ENCODE data around the gene PABPN1L. TPM values are rescaled to one million over a fixed set of nuclear protein-coding genes. Genes with fewer than 3 reads are reported as not detected.

The PABPN1L gene, protein sequence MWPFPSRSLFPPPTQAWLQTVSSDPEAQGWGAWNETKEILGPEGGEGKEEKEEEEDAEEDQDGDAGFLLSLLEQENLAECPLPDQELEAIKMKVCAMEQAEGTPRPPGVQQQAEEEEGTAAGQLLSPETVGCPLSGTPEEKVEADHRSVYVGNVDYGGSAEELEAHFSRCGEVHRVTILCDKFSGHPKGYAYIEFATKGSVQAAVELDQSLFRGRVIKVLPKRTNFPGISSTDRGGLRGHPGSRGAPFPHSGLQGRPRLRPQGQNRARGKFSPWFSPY
- total RNA-seq (2022) (not detected in 2 replicates), Bru-seq, nascent RNA (not detected), BruChase-seq, experiment 1, labeled RNA remaining after a 6-hour chase (not detected), BruChase-seq, experiment 2, labeled RNA remaining after a 2-hour chase (not detected)
- long read RNA-seq = 0 reads

DNA sequence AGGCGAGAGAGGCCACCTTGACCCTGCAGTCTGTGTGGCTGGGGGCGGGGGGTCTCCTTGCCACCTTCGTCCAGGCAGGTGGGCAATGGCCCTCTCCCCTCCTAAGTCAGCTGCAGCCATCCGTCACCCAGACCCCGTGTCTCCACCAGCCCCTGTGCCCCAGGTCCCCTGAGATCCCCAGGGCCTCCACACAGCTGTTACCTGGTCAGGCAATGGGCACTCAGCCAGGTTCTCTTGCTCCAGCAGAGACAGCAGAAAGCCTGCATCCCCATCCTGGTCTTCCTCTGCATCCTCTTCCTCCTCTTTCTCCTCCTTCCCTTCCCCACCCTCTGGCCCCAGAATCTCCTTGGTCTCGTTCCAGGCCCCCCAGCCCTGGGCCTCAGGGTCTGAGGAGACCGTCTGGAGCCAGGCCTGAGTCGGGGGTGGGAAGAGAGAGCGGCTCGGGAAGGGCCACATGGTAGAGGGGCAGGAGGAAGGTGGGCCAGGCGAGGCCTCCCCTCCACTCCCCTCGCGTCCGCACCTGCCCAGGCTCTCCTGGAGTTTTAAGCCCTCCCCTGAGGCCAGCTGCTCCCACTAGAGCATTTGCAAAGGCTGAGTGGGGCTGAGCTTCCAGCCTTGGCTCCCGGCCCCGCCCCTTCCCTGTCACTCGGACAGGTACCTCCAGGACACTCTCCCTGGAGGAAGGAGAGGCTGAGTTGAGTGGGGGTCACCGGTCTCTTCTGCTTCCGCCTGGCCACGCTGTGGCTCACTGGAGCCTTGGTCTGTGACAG, at the start of gene PABPN1L:
Gene PABPN1L (minus strand): TSS at position 510 of the 770 bp plus-strand sequence. CDS start 54 bp downstream, at position 456.
- CTCF ChIA-PET = no interaction called here
- no peak within 1 kb of the TSS for H3K27ac Mint-ChIP-seq (ENCODE audit: unreplicated experiment)
- TF ChIP-seq, protein P1, sequence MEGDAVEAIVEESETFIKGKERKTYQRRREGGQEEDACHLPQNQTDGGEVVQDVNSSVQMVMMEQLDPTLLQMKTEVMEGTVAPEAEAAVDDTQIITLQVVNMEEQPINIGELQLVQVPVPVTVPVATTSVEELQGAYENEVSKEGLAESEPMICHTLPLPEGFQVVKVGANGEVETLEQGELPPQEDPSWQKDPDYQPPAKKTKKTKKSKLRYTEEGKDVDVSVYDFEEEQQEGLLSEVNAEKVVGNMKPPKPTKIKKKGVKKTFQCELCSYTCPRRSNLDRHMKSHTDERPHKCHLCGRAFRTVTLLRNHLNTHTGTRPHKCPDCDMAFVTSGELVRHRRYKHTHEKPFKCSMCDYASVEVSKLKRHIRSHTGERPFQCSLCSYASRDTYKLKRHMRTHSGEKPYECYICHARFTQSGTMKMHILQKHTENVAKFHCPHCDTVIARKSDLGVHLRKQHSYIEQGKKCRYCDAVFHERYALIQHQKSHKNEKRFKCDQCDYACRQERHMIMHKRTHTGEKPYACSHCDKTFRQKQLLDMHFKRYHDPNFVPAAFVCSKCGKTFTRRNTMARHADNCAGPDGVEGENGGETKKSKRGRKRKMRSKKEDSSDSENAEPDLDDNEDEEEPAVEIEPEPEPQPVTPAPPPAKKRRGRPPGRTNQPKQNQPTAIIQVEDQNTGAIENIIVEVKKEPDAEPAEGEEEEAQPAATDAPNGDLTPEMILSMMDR (IDR thresholded peaks at IDR 0.05; ENCODE audit: unreplicated experiment) = no peak
- intact Hi-C loops (cut with micrococcal nuclease; ENCODE audit: unreplicated experiment) = no loop called here
- DNase-seq = no peak
- H3K36me3 Mint-ChIP-seq (ENCODE audit: insufficient read depth, unreplicated experiment) = peaks cover 9% of the 10 kb centered on the region
- H3K27me3 Mint-ChIP-seq (ENCODE audit: unreplicated experiment) = peaks cover 58% of the 10 kb centered on the region
- no TSS peak for BruUV-seq (replicated peaks)
- H3K4me1 Mint-ChIP-seq (ENCODE audit: low read depth, unreplicated experiment) = no peaks in the 10 kb centered on the region
- H3K4me3 Mint-ChIP-seq (ENCODE audit: low read depth, unreplicated experiment) = no peak within 1 kb of the TSS
- H3K9me3 Mint-ChIP-seq (ENCODE audit: low read depth, unreplicated experiment) = no peaks in the 10 kb centered on the region

DNA sequence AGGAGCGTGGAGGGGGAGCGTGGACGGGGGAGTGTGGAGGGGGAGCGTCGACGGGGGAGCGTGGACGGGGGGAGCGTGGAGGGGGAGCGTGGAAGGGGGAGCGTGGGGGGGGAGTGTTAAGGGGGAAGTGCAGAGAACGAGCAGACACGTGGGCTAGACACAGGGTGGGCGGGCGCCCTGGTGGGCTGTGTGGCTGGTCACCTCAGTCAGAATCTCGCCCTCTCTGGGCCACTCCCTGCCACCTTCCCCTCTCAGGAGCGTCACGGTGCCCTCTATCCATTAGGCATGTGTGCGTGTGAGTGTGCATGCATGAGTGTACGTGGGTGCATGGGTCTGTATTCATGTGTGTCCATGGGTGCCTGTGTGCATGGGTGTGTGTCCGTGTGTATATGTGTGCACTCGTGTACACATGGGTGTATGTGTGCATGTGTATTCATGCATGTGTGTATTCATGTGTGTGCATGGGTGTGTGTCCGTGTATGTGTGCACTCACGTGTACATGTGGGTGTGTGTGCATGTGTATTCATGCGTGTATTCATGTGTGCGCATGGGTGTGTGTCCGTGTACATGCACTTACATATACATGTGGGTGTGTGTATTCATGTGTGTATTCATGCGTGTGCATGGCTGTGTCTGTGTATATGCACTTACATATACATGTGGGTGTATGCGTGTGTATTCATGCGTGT, 49.3 kb upstream of the PABPN1L start:
- DNase-seq = no peak
- H3K9me3 Mint-ChIP-seq (ENCODE audit: low read depth, unreplicated experiment) = peaks cover 3% of the 10 kb centered on the region
- H3K4me1 Mint-ChIP-seq (ENCODE audit: low read depth, unreplicated experiment) = peaks cover 8% of the 10 kb centered on the region
- TF ChIP-seq, protein P1 (IDR thresholded peaks at IDR 0.05; ENCODE audit: unreplicated experiment) = no peak
- H3K36me3 Mint-ChIP-seq (ENCODE audit: insufficient read depth, unreplicated experiment) = peaks cover 8% of the 10 kb centered on the region
- no peak overlapping the region for H3K27ac Mint-ChIP-seq (ENCODE audit: unreplicated experiment)
- CTCF ChIA-PET = no interaction called here
- BruUV-seq (replicated peaks) = no TSS peak
- intact Hi-C loops (cut with micrococcal nuclease; ENCODE audit: unreplicated experiment) = no loop called here
- no peak overlapping the region for H3K4me3 Mint-ChIP-seq (ENCODE audit: low read depth, unreplicated experiment)
- peaks cover 60% of the 10 kb centered on the region for H3K27me3 Mint-ChIP-seq (ENCODE audit: unreplicated experiment)

DNA sequence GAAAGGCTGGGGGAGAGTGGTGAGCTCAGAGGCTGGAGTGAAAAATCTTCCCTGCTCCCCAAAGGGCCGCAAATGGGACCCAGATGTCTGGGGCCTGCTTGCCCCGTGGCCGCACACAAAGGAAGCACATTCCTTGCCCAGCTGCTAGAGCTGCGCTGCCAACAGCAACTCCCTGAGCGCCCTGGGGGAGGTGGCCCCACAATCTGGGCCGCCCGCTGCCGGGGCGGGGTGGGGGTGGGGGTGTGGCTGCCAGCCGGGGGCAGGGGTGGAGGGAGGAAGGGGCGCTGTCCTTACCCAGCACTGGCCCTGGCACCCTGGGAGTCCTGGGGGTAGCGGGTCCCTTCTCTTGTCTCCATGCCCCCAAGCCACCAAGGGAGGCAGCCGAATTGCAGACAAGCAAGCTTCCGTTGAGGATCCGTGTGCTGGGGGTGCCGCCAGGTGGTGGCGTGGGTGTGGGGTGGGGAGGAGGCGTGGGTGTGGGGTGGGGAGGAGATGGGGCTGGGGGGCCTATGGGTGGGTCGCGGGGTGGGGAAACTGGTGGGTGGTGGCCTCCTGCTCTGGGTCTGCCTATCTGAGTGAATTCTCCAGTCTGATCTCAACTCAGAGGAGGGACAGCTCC, 48.4 kb upstream of the PABPN1L start:
- CTCF ChIA-PET = interaction anchor here (0.6 kb wide), 1 partner anchor 10 kb away, joined by 4 read pairs; no protein-coding TSS in a partner anchor

More for the DNA sequence above, 48.4 kb upstream of the PABPN1L start:
- no peak overlapping the region for H3K27ac Mint-ChIP-seq (ENCODE audit: unreplicated experiment)
- no TSS peak for BruUV-seq (replicated peaks)
- H3K36me3 Mint-ChIP-seq (ENCODE audit: insufficient read depth, unreplicated experiment) = peaks cover 8% of the 10 kb centered on the region
- H3K4me1 Mint-ChIP-seq (ENCODE audit: low read depth, unreplicated experiment) = peaks cover 16% of the 10 kb centered on the region
- no peak overlapping the region for H3K4me3 Mint-ChIP-seq (ENCODE audit: low read depth, unreplicated experiment)
- DNase-seq = no peak
- H3K9me3 Mint-ChIP-seq (ENCODE audit: low read depth, unreplicated experiment) = peaks cover 3% of the 10 kb centered on the region
- TF ChIP-seq, protein P1 (IDR thresholded peaks at IDR 0.05; ENCODE audit: unreplicated experiment) = no peak
- intact Hi-C loops (cut with micrococcal nuclease; ENCODE audit: unreplicated experiment) = no loop called here
- peaks cover 69% of the 10 kb centered on the region for H3K27me3 Mint-ChIP-seq (ENCODE audit: unreplicated experiment)
